A673 (cell line): ENCODE data around the gene DSCAM. TPM values are rescaled to one million over a fixed set of nuclear protein-coding genes. Genes with fewer than 3 reads are reported as not detected.

Experiments
- BruUV-seq: library from RNA; stranded (reverse); fragments of 400-500 nt; replicated peaks from 2 replicates; lab custom pipeline; 2021; lab: Mats Ljungman, UMichigan
- CTCF ChIA-PET: fragments of 300-600 bp; sonication (Branson Sonifier 250); formaldehyde crosslinking; loops from one replicate; lab custom pipeline; 2022; ENCODE audit warnings: antibody characterized with exemption; lab: Charles Lee
- POLR2A ChIA-PET: fragments of 300-600 bp; sonication (Branson Sonifier 250); formaldehyde crosslinking; loops from one replicate; lab custom pipeline; 2022; ENCODE audit warnings: antibody characterized with exemption; ENCODE audit not compliant: low non-redundant PET; lab: Charles Lee
- DNase-seq: peaks from one replicate; pipeline ENCODE4 v3.0.0-alpha.2; 2015; ENCODE audit warnings: low spot score
- H3K27ac ChIP-seq: fragments of 200-600 bp; sonication (generic); 2 replicates; pipeline ENCODE4 v1.5.1; 2016; ENCODE audit warnings: mixed run types, low read depth, mild to moderate bottlenecking, mixed read lengths, antibody characterized with exemption, low read length; ENCODE audit not compliant: poor library complexity, severe bottlenecking
- H3K27me3 ChIP-seq: fragments of 200-600 bp; sonication (generic); replicated peaks from 2 replicates; pipeline ENCODE4 v1.6.1; 2017; ENCODE audit warnings: mixed run types, low read depth, mild to moderate bottlenecking, mixed read lengths, antibody characterized with exemption, low read length; ENCODE audit not compliant: insufficient read depth, poor library complexity
- H3K36me3 ChIP-seq: fragments of 200-600 bp; sonication (generic); 2 replicates; pipeline ENCODE4 v1.6.1; 2016; ENCODE audit warnings: mixed run types, mild to moderate bottlenecking, mixed read lengths, antibody characterized with exemption, low read length; ENCODE audit not compliant: insufficient read depth, poor library complexity, severe bottlenecking
- H3K4me1 ChIP-seq: fragments of 200-600 bp; sonication (generic); 2 replicates; pipeline ENCODE4 v1.6.1; 2017; ENCODE audit warnings: mixed run types, mild to moderate bottlenecking, mixed read lengths, antibody characterized with exemption, low read length; ENCODE audit not compliant: insufficient read depth, poor library complexity, severe bottlenecking
- H3K4me3 ChIP-seq: fragments of 200-600 bp; sonication (generic); 2 replicates; pipeline ENCODE4 v1.5.1; 2016; ENCODE audit warnings: low read depth, mixed run types, mild to moderate bottlenecking, mixed read lengths, low read length; ENCODE audit not compliant: poor library complexity, severe bottlenecking
- H3K9me3 ChIP-seq: fragments of 200-600 bp; sonication (generic); 2 replicates; pipeline ENCODE4 v1.6.1; 2016; ENCODE audit warnings: mixed run types, low read depth, mild to moderate bottlenecking, mixed read lengths, antibody characterized with exemption, low read length; ENCODE audit not compliant: poor library complexity, severe bottlenecking
- EZH2 ChIP-seq: fragments of 200-600 bp; sonication (generic); IDR thresholded peaks from 2 replicates; pipeline ENCODE4 v1.6.1; 2017; ENCODE audit warnings: borderline replicate concordance, low read depth, mild to moderate bottlenecking, mixed read lengths, antibody characterized with exemption, low read length; ENCODE audit not compliant: poor library complexity, severe bottlenecking
- intact Hi-C: fragments of 100-400 bp; cut with micrococcal nuclease; formaldehyde crosslinking; loops from one replicate; pipeline ENCODE4 v1.10.0; 2022; ENCODE audit not compliant: unreplicated experiment
- total RNA-seq: library from RNA; stranded (reverse); gene quantifications from 2 replicates; pipeline ENCODE4 v1.2.3, GENCODE V29; 2021
- TF ChIP-seq, protein P1 (sequence below): fragments of 300-800, 200-600 bp; sonication (generic); conservative IDR thresholded peaks from 2 replicates; pipeline ENCODE4 v1.5.1; 2017; ENCODE audit warnings: low read depth, mild to moderate bottlenecking, antibody characterized with exemption, low read length, moderate library complexity, mixed read lengths

Gene DSCAM
- total RNA-seq, 1 experiment from 2014 or later = not detected

- intact Hi-C loops = no loop called here
Observed at GRCh38 chr21:40047211-40047610, 799.7 kb downstream of the DSCAM start.

GRCh38 chr21:40043866-40044265 is 803.1 kb downstream of the DSCAM start:
- Histone ChIP-seq H3K4me3 (no peak overlapping the region), H3K9me3 (peaks cover 17% of the 10 kb centered on the region), H3K36me3 (no peaks in the 10 kb centered on the region), H3K27me3 (no peaks in the 10 kb centered on the region), H3K27ac (no peak overlapping the region), H3K4me1 (no peaks in the 10 kb centered on the region)
- ChIA-PET POLR2A (no interaction called here), CTCF (no interaction called here)
- no TSS peak for BruUV-seq
- DNase-seq = no peak
- intact Hi-C loops = no loop called here
- TF ChIP-seq, protein P1, sequence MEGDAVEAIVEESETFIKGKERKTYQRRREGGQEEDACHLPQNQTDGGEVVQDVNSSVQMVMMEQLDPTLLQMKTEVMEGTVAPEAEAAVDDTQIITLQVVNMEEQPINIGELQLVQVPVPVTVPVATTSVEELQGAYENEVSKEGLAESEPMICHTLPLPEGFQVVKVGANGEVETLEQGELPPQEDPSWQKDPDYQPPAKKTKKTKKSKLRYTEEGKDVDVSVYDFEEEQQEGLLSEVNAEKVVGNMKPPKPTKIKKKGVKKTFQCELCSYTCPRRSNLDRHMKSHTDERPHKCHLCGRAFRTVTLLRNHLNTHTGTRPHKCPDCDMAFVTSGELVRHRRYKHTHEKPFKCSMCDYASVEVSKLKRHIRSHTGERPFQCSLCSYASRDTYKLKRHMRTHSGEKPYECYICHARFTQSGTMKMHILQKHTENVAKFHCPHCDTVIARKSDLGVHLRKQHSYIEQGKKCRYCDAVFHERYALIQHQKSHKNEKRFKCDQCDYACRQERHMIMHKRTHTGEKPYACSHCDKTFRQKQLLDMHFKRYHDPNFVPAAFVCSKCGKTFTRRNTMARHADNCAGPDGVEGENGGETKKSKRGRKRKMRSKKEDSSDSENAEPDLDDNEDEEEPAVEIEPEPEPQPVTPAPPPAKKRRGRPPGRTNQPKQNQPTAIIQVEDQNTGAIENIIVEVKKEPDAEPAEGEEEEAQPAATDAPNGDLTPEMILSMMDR = no peak
- TF ChIP-seq EZH2 = no peak

More at GRCh38 chr21:40047211-40047610, 799.7 kb downstream of the DSCAM start:
- Histone ChIP-seq H3K4me3 (no peak overlapping the region), H3K9me3 (peaks cover 22% of the 10 kb centered on the region), H3K4me1 (no peaks in the 10 kb centered on the region), H3K36me3 (no peaks in the 10 kb centered on the region), H3K27me3 (no peaks in the 10 kb centered on the region), H3K27ac (no peak overlapping the region)
- POLR2A ChIA-PET = no interaction called here
- TF ChIP-seq EZH2 = no peak
- TF ChIP-seq, protein P1 = no peak
- CTCF ChIA-PET = no interaction called here
- BruUV-seq = no TSS peak
- DNase-seq = no peak

- no TSS peak for BruUV-seq
- no peak overlapping the region for H3K4me3 ChIP-seq
- H3K36me3 ChIP-seq = no peaks in the 10 kb centered on the region
- no peaks in the 10 kb centered on the region for H3K27me3 ChIP-seq
- intact Hi-C loops = no loop called here
- H3K9me3 ChIP-seq = peaks cover 17% of the 10 kb centered on the region
- TF ChIP-seq, protein P1 = no peak
- no peak for TF ChIP-seq EZH2
- H3K4me1 ChIP-seq = no peaks in the 10 kb centered on the region
- ChIA-PET POLR2A (no interaction called here), CTCF (no interaction called here)
- no peak overlapping the region for H3K27ac ChIP-seq
- DNase-seq = no peak
Observed at GRCh38 chr21:40043423-40043822, 803.5 kb downstream of the DSCAM start.
